Spinal cord (tissue), 10 donors: ENCODE data around the gene C14orf180. TPM values are rescaled to one million over a fixed set of nuclear protein-coding genes. Genes with fewer than 3 reads are reported as not detected.
"Not testable (repeated sequence)": the region's sequence is repeated elsewhere in the genome, so short reads cannot be mapped to it uniquely, and the experiment has no call there.

Source experiments
- DNase-seq, 6 donors: peaks; one replicate each; pipeline versions ENCODE4 v3.0.0 to v3.0.0-alpha.2; 2013 to 2015; ENCODE audit warnings: low spot score in 6 of 6, low read depth in 4 of 6
- H3K27ac ChIP-seq: one replicate; pipeline ENCODE4 v1.5.1; 2013; ENCODE audit warnings: low read depth, low read length, control low read depth
- H3K27me3 ChIP-seq: one replicate; pipeline ENCODE4 v1.6.1; 2013; ENCODE audit warnings: low read length; ENCODE audit not compliant: control insufficient read depth, insufficient read depth
- H3K36me3 ChIP-seq: one replicate; pipeline ENCODE4 v1.6.1; 2013; ENCODE audit warnings: low read length; ENCODE audit not compliant: control insufficient read depth, insufficient read depth
- H3K4me1 ChIP-seq: one replicate; pipeline ENCODE4 v1.6.1; 2013; ENCODE audit warnings: low read length; ENCODE audit not compliant: control insufficient read depth, insufficient read depth
- H3K4me3 ChIP-seq: one replicate; pipeline ENCODE4 v1.5.1; 2013; ENCODE audit warnings: low read depth, low read length, control low read depth
- H3K9me3 ChIP-seq: one replicate; pipeline ENCODE4 v1.6.1; 2013; ENCODE audit warnings: low read length; ENCODE audit not compliant: control insufficient read depth, insufficient read depth
- WGBS: methylation state at CpG from one replicate; pipeline ENCODE4 v1.1.5; 2013; ENCODE audit warnings: missing lambda C conversion rate; ENCODE audit not compliant: insufficient coverage; 5-methylcytosine and 5-hydroxymethylcytosine counted together
- polyA plus RNA-seq, 2 donors: library from polyadenylated mRNA; unstranded; fragments of 120-200 nt; gene quantifications; one replicate each; pipeline ENCODE4 v1.2.1, GENCODE V29; 2013; ENCODE audit not compliant: insufficient read length in 2 of 2
- total RNA-seq, 2 donors: library from RNA; depleted of rRNA in 1 of 2; stranded (reverse); fragments of 120-200 nt in 1 of 2; fragments of >200 nt in 1 of 2; gene quantifications; one replicate each; pipeline versions ENCODE4 v1.2.3 to v1.2.4, GENCODE V29; 2013 to 2014
- donor health status: healthy.

Gene C14orf180
- total and polyA plus RNA-seq, 4 donors = 0.10 to 6.0 (median 0.24) TPM

GRCh38 chr14:104577847-104578301, 1.7 kb upstream of the C14orf180 start:
- Histone ChIP-seq H3K9me3 (no peaks in the 10 kb centered on the region), H3K4me3 (no peak overlapping the region), H3K36me3 (no peaks in the 10 kb centered on the region), H3K4me1 (peaks cover 78% of the 10 kb centered on the region), H3K27me3 (peaks cover 3% of the 10 kb centered on the region), H3K27ac (no peak overlapping the region)
- WGBS = 69% methylated on average over 15 of the region's 19 CpGs
- no peak for DNase-seq

GRCh38 chr14:104578321-104578720, 1.2 kb upstream of the C14orf180 start:
- WGBS = 56% methylated on average over 8 of the region's 11 CpGs
- peak in 1 of 6 donors; percentile 88 for DNase-seq
- Histone ChIP-seq H3K27me3 (peaks cover 3% of the 10 kb centered on the region), H3K4me1 (peaks cover 78% of the 10 kb centered on the region), H3K27ac (no peak overlapping the region), H3K36me3 (no peaks in the 10 kb centered on the region), H3K4me3 (no peak overlapping the region), H3K9me3 (no peaks in the 10 kb centered on the region)

DNA sequence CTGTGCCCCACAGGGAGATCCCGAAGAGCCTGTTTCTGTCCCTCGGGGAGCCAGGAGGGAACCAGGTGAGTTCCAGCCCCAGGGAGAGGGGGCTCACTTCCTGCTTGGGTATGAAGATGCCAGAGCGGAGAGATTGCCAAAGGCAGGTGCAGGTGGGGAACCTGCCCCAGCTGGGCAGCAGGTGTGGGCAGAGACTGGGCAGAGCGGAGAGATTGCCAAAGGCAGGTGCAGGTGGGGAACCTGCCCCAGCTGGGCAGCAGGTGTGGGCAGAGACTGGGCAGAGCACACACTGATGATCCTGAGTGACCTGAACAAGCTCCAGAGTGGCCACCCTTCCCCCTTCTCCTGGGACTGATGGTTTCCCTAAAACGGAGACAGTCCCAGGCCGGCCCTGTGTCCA, 375 bp downstream of the C14orf180 start:
- not testable (repeated sequence) for H3K36me3 ChIP-seq, DNase-seq, H3K27ac ChIP-seq, H3K27me3 ChIP-seq, H3K4me3 ChIP-seq, H3K9me3 ChIP-seq
- WGBS = 86% methylated on average over 6 of the region's 6 CpGs
- peaks cover 74% of the 10 kb centered on the region for H3K4me1 ChIP-seq

GRCh38 chr14:104580961-104581360, 1.4 kb downstream of the C14orf180 start:
- H3K4me3 ChIP-seq = no peak overlapping the region
- 33% methylated on average over 8 of the region's 9 CpGs for WGBS
- H3K9me3 ChIP-seq = no peaks in the 10 kb centered on the region
- peak in 2 of 6 donors; percentile 52 to 62 for DNase-seq
- peaks cover 3% of the 10 kb centered on the region for H3K27me3 ChIP-seq
- H3K27ac ChIP-seq = no peak overlapping the region
- no peaks in the 10 kb centered on the region for H3K36me3 ChIP-seq
- H3K4me1 ChIP-seq = peaks cover 67% of the 10 kb centered on the region

DNA sequence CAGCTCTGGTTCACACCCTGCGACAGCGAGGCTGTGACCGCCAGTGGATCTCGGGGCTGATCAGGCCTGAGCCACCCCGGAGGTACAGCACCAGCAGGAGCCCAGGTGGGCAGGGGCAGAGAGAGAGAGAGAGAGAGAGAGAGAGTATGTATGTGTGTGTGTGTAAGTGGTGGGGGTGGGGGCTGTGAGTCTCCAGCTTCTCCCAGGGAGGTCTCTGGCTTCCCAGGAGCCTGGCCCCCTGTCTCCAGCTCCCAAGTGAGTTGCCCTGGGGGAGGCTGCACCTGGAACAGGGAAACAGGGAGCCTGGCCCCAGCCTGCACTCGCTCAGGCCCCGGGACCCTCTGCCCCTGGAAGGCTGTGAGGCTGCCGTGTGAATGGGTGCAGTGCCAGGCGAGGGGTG, 2.0 kb downstream of the C14orf180 start:
- WGBS = 83% methylated on average over 9 of the region's 9 CpGs

DNA sequence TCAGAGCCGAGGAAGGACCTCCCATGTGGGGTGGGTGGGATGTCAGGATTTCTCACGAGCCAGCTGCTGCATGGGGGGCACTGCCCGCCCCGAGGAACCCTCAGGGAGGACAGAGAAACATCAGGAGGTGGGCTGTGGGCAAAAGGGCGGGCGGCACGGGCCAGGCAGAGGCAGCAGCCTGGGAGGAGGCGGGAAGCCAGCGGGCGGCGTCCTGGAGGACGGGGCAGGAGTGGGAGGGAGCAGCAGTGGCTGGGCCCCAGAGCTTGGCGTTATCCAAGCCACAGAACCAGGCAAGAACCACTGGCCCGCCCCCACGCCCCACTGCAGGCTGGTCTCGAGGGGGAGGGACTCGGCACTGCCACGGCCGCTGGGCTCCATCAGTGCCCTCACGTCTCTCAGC, 2.4 kb downstream of the C14orf180 start:
- Histone ChIP-seq H3K9me3 (no peaks in the 10 kb centered on the region), H3K4me1 (peaks cover 70% of the 10 kb centered on the region), H3K27me3 (peaks cover 3% of the 10 kb centered on the region), H3K4me3 (no peak overlapping the region), H3K36me3 (no peaks in the 10 kb centered on the region), H3K27ac (no peak overlapping the region)
- 60% methylated on average over 14 of the region's 20 CpGs for WGBS
- DNase-seq = no peak

More for the DNA sequence above, 2.0 kb downstream of the C14orf180 start:
- peaks cover 70% of the 10 kb centered on the region for H3K4me1 ChIP-seq
- H3K27ac ChIP-seq = no peak overlapping the region
- no peaks in the 10 kb centered on the region for H3K36me3 ChIP-seq
- no peak for DNase-seq
- no peak overlapping the region for H3K4me3 ChIP-seq
- H3K27me3 ChIP-seq = peaks cover 3% of the 10 kb centered on the region
- H3K9me3 ChIP-seq = no peaks in the 10 kb centered on the region

DNA sequence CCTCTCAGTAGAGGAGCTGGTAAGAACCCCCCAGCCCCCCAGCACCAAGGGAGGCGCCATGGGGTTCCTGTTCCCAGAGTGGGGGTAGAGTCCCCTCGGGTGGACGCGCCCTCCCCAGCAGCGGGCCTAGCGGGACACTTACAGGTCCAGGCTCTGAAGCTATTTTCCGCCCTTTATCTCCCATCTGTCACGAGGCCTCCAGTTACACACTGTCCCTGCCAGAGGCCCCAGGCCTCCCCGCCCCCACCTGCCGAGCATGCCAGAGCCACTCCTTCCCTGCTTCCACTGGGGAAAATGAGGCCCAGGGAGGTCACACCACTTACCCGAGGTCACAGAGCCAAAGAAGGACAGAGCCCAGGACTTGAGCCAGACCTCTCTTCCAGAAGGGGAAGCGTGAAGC, 3.1 kb downstream of the C14orf180 start:
- no peak for DNase-seq
- H3K27ac ChIP-seq = no peak overlapping the region

GRCh38 chr14:104583424-104584306, 4.1 kb downstream of the C14orf180 start:
- H3K4me1 ChIP-seq = peaks cover 69% of the 10 kb centered on the region
- H3K36me3 ChIP-seq = no peaks in the 10 kb centered on the region
- DNase-seq = no peak
- no peaks in the 10 kb centered on the region for H3K9me3 ChIP-seq
- 75% methylated on average over 24 of the region's 27 CpGs for WGBS
- H3K27ac ChIP-seq = no peak overlapping the region
- H3K4me3 ChIP-seq = no peak overlapping the region
- H3K27me3 ChIP-seq = peaks cover 1% of the 10 kb centered on the region

More for the DNA sequence above, 3.1 kb downstream of the C14orf180 start:
- 67% methylated on average over 10 of the region's 12 CpGs for WGBS
- Histone ChIP-seq H3K4me3 (no peak overlapping the region), H3K9me3 (no peaks in the 10 kb centered on the region), H3K4me1 (peaks cover 73% of the 10 kb centered on the region), H3K27me3 (peaks cover 3% of the 10 kb centered on the region), H3K36me3 (no peaks in the 10 kb centered on the region)

DNA sequence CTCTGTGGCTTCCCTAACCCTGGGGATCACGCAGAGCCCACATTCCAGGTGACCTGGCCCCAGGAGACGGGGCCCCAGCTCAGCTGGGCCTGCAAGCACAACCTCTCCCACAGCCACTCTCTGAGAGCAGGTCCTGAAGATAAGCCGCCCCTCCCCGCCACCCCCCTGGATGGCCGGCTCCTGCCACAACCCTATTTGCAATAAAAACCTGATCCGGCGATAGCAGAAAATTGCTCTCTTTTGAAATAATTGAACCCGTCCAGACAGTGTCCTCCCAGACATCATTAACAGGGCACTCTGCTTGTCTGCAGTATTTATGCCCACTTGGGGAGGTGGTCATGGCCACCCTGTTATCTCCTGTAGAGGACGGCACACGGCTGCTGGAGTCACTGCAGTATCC, 5.0 kb downstream of the C14orf180 start:
- Histone ChIP-seq H3K27me3 (no peaks in the 10 kb centered on the region), H3K36me3 (no peaks in the 10 kb centered on the region), H3K4me1 (peaks cover 60% of the 10 kb centered on the region), H3K4me3 (no peak overlapping the region), H3K27ac (no peak overlapping the region), H3K9me3 (no peaks in the 10 kb centered on the region)
- DNase-seq = no peak
- 73% methylated on average over 10 of the region's 10 CpGs for WGBS
